H9 (cell line): Measurements from ENCODE around the gene KIAA1958. TPM values are rescaled to one million over a fixed set of nuclear protein-coding genes. Genes with fewer than 3 reads are reported as not detected.

Experiments
- DNase-seq: peaks from one replicate; pipeline ENCODE4 v3.0.0-alpha.2; 2017
- H2AFZ ChIP-seq: one replicate; pipeline ENCODE4 v1.6.1; 2013; ENCODE audit warnings: mild to moderate bottlenecking, low read length, control low read depth, moderate library complexity
- H2AK5ac ChIP-seq: 2 replicates; pipeline ENCODE4 v1.6.1; 2013; ENCODE audit warnings: low read length, control low read depth, mixed read lengths; ENCODE audit not compliant: insufficient read length
- H2BK120ac ChIP-seq: one replicate; pipeline ENCODE4 v1.6.1; 2013; ENCODE audit warnings: low read depth, mild to moderate bottlenecking, low read length, control low read depth, inconsistent platforms; ENCODE audit not compliant: poor library complexity, severe bottlenecking
- H2BK12ac ChIP-seq: 2 replicates; pipeline ENCODE4 v1.6.1; 2013; ENCODE audit warnings: low read length, control low read depth, mixed read lengths, low read depth; ENCODE audit not compliant: insufficient read length
- H2BK15ac ChIP-seq: 2 replicates; pipeline ENCODE4 v1.6.1; 2013; ENCODE audit warnings: low read depth, low read length, control low read depth
- H2BK20ac ChIP-seq: one replicate; pipeline ENCODE4 v1.6.1; 2013; ENCODE audit warnings: low read depth, mild to moderate bottlenecking, low read length, control low read depth, inconsistent platforms; ENCODE audit not compliant: poor library complexity, severe bottlenecking
- H2BK5ac ChIP-seq: 2 replicates; pipeline ENCODE4 v1.6.1; 2013; ENCODE audit warnings: low read length, control low read depth, mixed read lengths; ENCODE audit not compliant: insufficient read length
- H3K14ac ChIP-seq: 2 replicates; pipeline ENCODE4 v1.6.1; 2013; ENCODE audit warnings: low read length, control low read depth; ENCODE audit not compliant: insufficient read depth
- H3K18ac ChIP-seq: 2 replicates; pipeline ENCODE4 v1.6.1; 2013; ENCODE audit warnings: low read depth, mild to moderate bottlenecking, mixed read lengths, low read length, control low read depth; ENCODE audit not compliant: insufficient read length
- H3K23ac ChIP-seq: 2 replicates; pipeline ENCODE4 v1.6.1; 2013; ENCODE audit warnings: low read length, control low read depth, mixed read lengths, low read depth; ENCODE audit not compliant: insufficient read length
- H3K23me2 ChIP-seq: 2 replicates; pipeline ENCODE4 v1.6.1; 2013; ENCODE audit warnings: low read depth, mild to moderate bottlenecking, mixed read lengths, low read length, control low read depth; ENCODE audit not compliant: insufficient read length, poor library complexity, severe bottlenecking
- H3K27ac ChIP-seq: 2 replicates; pipeline ENCODE4 v1.5.1; 2013; ENCODE audit warnings: low read length, control low read depth, mixed read lengths, low read depth; ENCODE audit not compliant: insufficient read length
- H3K27me3 ChIP-seq: 2 replicates; pipeline ENCODE4 v1.6.1; 2013; ENCODE audit warnings: low read length, control low read depth, inconsistent platforms; ENCODE audit not compliant: insufficient read depth
- H3K4ac ChIP-seq: 2 replicates; pipeline ENCODE4 v1.6.1; 2013; ENCODE audit warnings: low read depth, mild to moderate bottlenecking, control low read depth, inconsistent platforms, low read length, moderate library complexity
- H3K4me1 ChIP-seq: 2 replicates; pipeline ENCODE4 v1.6.1; 2013; ENCODE audit warnings: low read length, control low read depth, inconsistent platforms; ENCODE audit not compliant: insufficient read depth
- H3K4me2 ChIP-seq: 2 replicates; pipeline ENCODE4 v1.6.1; 2013; ENCODE audit warnings: low read length, control low read depth, mixed read lengths; ENCODE audit not compliant: insufficient read length, insufficient read depth
- H3K56ac ChIP-seq: 2 replicates; pipeline ENCODE4 v1.6.1; 2013; ENCODE audit warnings: low read depth, mild to moderate bottlenecking, mixed read lengths, low read length, control low read depth; ENCODE audit not compliant: insufficient read length
- H3K79me1 ChIP-seq: 2 replicates; pipeline ENCODE4 v1.6.1; 2013; ENCODE audit warnings: low read depth, mild to moderate bottlenecking, moderate library complexity, low read length, control low read depth, inconsistent platforms; ENCODE audit not compliant: insufficient read depth, poor library complexity, severe bottlenecking
- H3K79me2 ChIP-seq: 2 replicates; pipeline ENCODE4 v1.6.1; 2013; ENCODE audit warnings: low read length, control low read depth, inconsistent platforms; ENCODE audit not compliant: insufficient read depth
- H3K9ac ChIP-seq: 2 replicates; pipeline ENCODE4 v1.6.1; 2013; ENCODE audit warnings: low read length, control low read depth, mixed read lengths; ENCODE audit not compliant: insufficient read length; ENCODE audit errors: extremely low read depth
- H3K9me3 ChIP-seq: one replicate; pipeline ENCODE4 v1.6.1; 2013; ENCODE audit warnings: low read depth, low read length, inconsistent platforms; ENCODE audit not compliant: control insufficient read depth
- H3T11ph ChIP-seq: one replicate; pipeline ENCODE4 v1.6.1; 2013; ENCODE audit warnings: mild to moderate bottlenecking, low read length, control low read depth, inconsistent platforms
- H4K20me1 ChIP-seq: one replicate; pipeline ENCODE4 v1.6.1; 2013; ENCODE audit not compliant: control insufficient read depth, insufficient read length, insufficient read depth
- H4K5ac ChIP-seq: 2 replicates; pipeline ENCODE4 v1.6.1; 2013; ENCODE audit warnings: low read depth, mild to moderate bottlenecking, mixed read lengths, low read length, control low read depth; ENCODE audit not compliant: insufficient read length
- H4K8ac ChIP-seq: replicated peaks from 2 replicates; pipeline ENCODE4 v1.6.1; 2013; ENCODE audit warnings: low read length, control low read depth, mixed read lengths, low read depth; ENCODE audit not compliant: insufficient read length
- H4K91ac ChIP-seq: 2 replicates; pipeline ENCODE4 v1.6.1; 2013; ENCODE audit warnings: low read depth, mild to moderate bottlenecking, moderate library complexity, mixed read lengths, low read length, control low read depth; ENCODE audit not compliant: insufficient read length
- H3K27ac Mint-ChIP-seq, 3 experiments: 2 replicates in 2 of 3; 3 replicates in 1 of 3; pipeline ENCODE4 v1.8.0; 2020 to 2021; ENCODE audit warnings: mixed read lengths in 3 of 3, mild to moderate bottlenecking in 1 of 3, moderate library complexity in 1 of 3
- H3K27me3 Mint-ChIP-seq: 2 replicates; pipeline ENCODE4 v1.8.0; 2021; ENCODE audit warnings: low read depth, mild to moderate bottlenecking, moderate library complexity, mixed read lengths
- H3K36me3 Mint-ChIP-seq, 3 experiments: 2 replicates in 2 of 3; 3 replicates in 1 of 3; pipeline ENCODE4 v1.8.0; 2020 to 2021; ENCODE audit warnings: low read depth in 3 of 3, mixed read lengths in 3 of 3; ENCODE audit not compliant: insufficient read depth in 1 of 3
- H3K4me1 Mint-ChIP-seq, 2 experiments: 2 replicates each; pipeline ENCODE4 v1.8.0; 2020; ENCODE audit warnings: mixed read lengths in 2 of 2
- H3K4me3 Mint-ChIP-seq, 2 experiments: 2 replicates in 1 of 2; 3 replicates in 1 of 2; pipeline ENCODE4 v1.8.0; 2020 to 2021; ENCODE audit warnings: mild to moderate bottlenecking in 2 of 2, mixed read lengths in 2 of 2, moderate library complexity in 1 of 2
- H3K9me3 Mint-ChIP-seq, 2 experiments: 2 replicates in 1 of 2; 3 replicates in 1 of 2; pipeline ENCODE4 v1.8.0; 2020; ENCODE audit warnings: mild to moderate bottlenecking in 2 of 2, mixed read lengths in 2 of 2, moderate library complexity in 1 of 2
- CTCF ChIP-seq: fragments of 200-600 bp; sonication (generic); conservative IDR thresholded peaks from 3 replicates; pipeline ENCODE4 v1.8.0; 2021; ENCODE audit warnings: antibody characterized with exemption, mild to moderate bottlenecking
- WGBS: extraction: QIAGEN DNeasy Blood & Tissue Kit; methylation state at CpG from one replicate; pipeline ENCODE4 v1.1.7; 2013; ENCODE audit warnings: missing lambda C conversion rate, low lambda C conversion rate, mixed read lengths; ENCODE audit not compliant: insufficient read length; ENCODE audit errors: extremely low coverage; 5-methylcytosine and 5-hydroxymethylcytosine counted together
- total RNA-seq: library from RNA; stranded (reverse); gene quantifications from 2 replicates; pipeline ENCODE4 v1.2.1, GENCODE V29; 2021

Gene KIAA1958
- total RNA-seq, 1 experiment from 2014 or later: 34.0 TPM

- peaks cover 0 to 17% (median 16%) of the 10 kb centered on the region in 3 experiments; a peak in 5 of 7 replicates for H3K36me3 Mint-ChIP-seq
- H3K4me3 Mint-ChIP-seq: no peak overlapping the region
- H2BK12ac ChIP-seq: no peak overlapping the region
- no peak overlapping the region for H3K27ac Mint-ChIP-seq
- no peaks in the 10 kb centered on the region for H4K20me1 ChIP-seq
- no peaks in the 10 kb centered on the region for H3K79me1 ChIP-seq
- no peak for TF ChIP-seq CTCF
- no peaks in the 10 kb centered on the region for H3K23me2 ChIP-seq
- peaks cover 61 to 62% of the 10 kb centered on the region in 2 experiments for H3K4me1 Mint-ChIP-seq
- H3K23ac ChIP-seq: no peak overlapping the region
- H3T11ph ChIP-seq: no peak overlapping the region
- H3K9ac ChIP-seq: no peak overlapping the region
- H3K27ac ChIP-seq: no peak overlapping the region
- H3K18ac ChIP-seq: no peak overlapping the region
- H3K27me3 Mint-ChIP-seq: no peaks in the 10 kb centered on the region
- H2BK15ac ChIP-seq: no peak overlapping the region
- H2BK5ac ChIP-seq: no peak overlapping the region
- no peak for DNase-seq
- no peak overlapping the region for H2AFZ ChIP-seq
- H3K4me1 ChIP-seq: peaks cover 2% of the 10 kb centered on the region; the same call in 1 of the 2 replicates
- peaks cover 9 to 23% of the 10 kb centered on the region in 2 experiments; a peak in 4 of 5 replicates for H3K9me3 Mint-ChIP-seq
- no peak overlapping the region for H3K56ac ChIP-seq
- no peak overlapping the region for H4K91ac ChIP-seq
- no peak overlapping the region for H2BK120ac ChIP-seq
- no peaks in the 10 kb centered on the region for H3K9me3 ChIP-seq
- no peak overlapping the region for H2AK5ac ChIP-seq
- H3K14ac ChIP-seq: no peak overlapping the region
- no peak overlapping the region for H4K8ac ChIP-seq
- H3K4me2 ChIP-seq: no peak overlapping the region
- no peak overlapping the region for H2BK20ac ChIP-seq
- no CpG with 5 or more reads among the region's 1 CpG for WGBS
- H3K27me3 ChIP-seq: no peaks in the 10 kb centered on the region
- H3K79me2 ChIP-seq: peaks cover 2% of the 10 kb centered on the region; the same call in 1 of the 2 replicates
- no peak overlapping the region for H3K4ac ChIP-seq
- H4K5ac ChIP-seq: no peak overlapping the region
These were observed 57.9 kb downstream of the KIAA1958 start for GRCh38 chr9:112544477-112544876.
